MM.1S (cell line): ENCODE data around the gene ARPC2.

Experiments used
- EZH2phosphoT487 ChIP-seq: fragments of 300-600 bp; sonication (generic); IDR thresholded peaks from 2 replicates; pipeline ENCODE4 v1.6.1; 2018; ENCODE audit warnings: antibody characterized with exemption, low read length
- TF ChIP-seq, protein P1 (sequence below): fragments of 300-600 bp; sonication (generic); IDR thresholded peaks from 2 replicates; pipeline ENCODE4 v1.5.1; 2016; ENCODE audit warnings: antibody characterized with exemption, low read length, mixed read lengths

DNA sequence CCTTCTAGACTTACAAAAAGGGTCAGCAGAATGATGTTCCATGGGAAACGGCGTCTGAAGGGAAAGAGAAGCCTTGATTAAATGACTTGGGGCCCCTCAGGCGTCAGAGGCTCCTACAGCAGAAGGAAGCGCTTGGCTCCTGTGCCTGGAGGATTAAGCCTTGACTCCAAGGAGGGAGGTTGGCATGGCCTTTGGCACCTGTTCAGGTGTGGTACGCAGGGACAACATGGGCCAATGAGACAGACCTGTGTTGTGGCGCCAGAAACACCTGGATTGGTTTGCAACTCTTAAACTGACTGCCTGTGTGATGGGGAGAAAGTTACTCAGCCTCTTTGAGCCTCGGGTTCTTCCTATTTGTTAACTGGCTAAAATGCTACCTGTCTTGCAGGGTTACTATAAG, 60.9 kb downstream of the ARPC2 start:
- TF ChIP-seq, protein P1, sequence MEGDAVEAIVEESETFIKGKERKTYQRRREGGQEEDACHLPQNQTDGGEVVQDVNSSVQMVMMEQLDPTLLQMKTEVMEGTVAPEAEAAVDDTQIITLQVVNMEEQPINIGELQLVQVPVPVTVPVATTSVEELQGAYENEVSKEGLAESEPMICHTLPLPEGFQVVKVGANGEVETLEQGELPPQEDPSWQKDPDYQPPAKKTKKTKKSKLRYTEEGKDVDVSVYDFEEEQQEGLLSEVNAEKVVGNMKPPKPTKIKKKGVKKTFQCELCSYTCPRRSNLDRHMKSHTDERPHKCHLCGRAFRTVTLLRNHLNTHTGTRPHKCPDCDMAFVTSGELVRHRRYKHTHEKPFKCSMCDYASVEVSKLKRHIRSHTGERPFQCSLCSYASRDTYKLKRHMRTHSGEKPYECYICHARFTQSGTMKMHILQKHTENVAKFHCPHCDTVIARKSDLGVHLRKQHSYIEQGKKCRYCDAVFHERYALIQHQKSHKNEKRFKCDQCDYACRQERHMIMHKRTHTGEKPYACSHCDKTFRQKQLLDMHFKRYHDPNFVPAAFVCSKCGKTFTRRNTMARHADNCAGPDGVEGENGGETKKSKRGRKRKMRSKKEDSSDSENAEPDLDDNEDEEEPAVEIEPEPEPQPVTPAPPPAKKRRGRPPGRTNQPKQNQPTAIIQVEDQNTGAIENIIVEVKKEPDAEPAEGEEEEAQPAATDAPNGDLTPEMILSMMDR, result no peak
- no peak for TF ChIP-seq EZH2phosphoT487
